ENCODE data around the gene KLK5.

- TF ChIP-seq CTCF (IDR thresholded peaks at IDR 0.05; ENCODE audit: low read length), result no peak
- no peak for TF ChIP-seq EZH2 (optimal IDR thresholded peaks at IDR 0.05; ENCODE audit: low read depth, low read length)
- TF ChIP-seq EZH2phosphoT487 (IDR thresholded peaks at IDR 0.05; ENCODE audit: low read length), result no peak
These were observed 26.7 kb downstream of the KLK5 start for GRCh38 chr19:50926144-50926543.

Data from MM.1S (cell line).